Globus pallidus (tissue), 1 donor: Measurements from ENCODE around the gene RAP1GAP.

ENCODE experiments used
- DNase-seq: peaks from one replicate; pipeline ENCODE4 v3.0.0-alpha.2; 2015; ENCODE audit warnings: low spot score

The RAP1GAP gene

DNA sequence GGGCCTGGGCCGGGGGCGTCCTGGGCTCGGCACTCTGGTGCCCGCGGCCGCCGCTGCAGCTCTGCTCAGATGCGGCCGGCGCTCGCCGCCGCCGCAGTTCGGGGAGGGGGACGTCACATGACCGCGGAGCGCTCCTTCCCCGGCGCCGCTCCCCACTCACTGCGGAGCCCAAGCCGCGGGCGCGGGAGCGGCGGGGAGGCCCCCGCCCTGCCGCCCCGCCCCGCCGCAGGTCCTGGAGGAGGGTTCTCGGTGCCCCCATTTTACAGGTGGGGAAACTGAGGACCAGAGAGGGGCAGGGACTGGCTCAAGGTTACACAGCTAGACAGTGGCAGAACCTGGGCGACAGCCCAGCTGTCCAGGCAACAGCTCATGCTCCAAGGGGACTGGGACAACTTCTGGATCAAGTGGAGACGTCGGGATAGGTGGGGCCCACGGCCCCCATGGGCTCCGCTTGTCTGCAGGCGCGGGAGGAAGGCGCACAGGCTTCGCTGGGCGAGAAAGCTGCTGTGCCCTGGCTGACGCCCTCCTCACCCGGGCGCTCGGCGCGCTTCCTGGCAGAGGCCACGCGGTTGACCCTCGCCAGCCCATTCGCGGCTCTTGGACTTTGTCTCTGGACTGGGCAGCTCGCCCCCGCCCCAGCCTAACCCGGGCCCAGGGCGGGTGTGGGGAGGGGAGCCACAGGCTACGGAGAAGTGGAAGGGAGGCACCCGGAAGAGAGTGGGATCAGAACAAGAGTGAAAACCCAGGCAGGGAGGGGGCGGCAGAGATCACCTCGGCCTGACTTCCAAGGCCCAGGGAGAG lies at the start of gene RAP1GAP:
Gene RAP1GAP, minus strand, starts transcription at position 100 of the 801 bp plus-strand sequence. CDS start 49,325 bp downstream, outside the sequence.
- DNase-seq = no peak

DNA sequence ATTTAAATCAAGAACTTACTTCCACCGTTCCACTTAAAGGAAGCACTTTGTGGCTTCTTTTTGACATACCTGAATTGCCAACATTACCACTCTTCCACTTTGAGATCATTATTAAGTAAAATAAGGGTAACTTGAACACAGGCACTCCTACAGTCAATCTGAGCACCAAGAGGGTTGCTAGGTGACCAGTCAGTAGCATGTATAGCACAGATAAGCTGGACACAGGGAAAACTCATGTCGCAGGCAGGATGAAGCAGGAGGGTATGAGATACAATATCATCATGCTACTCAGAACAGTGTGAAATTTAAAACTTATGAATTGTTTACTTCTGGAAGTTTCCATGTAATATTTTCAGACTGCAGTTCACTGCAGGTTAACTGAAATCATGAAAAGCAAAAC lies 47.0 kb upstream of the RAP1GAP start:
- DNase-seq = no peak

DNA sequence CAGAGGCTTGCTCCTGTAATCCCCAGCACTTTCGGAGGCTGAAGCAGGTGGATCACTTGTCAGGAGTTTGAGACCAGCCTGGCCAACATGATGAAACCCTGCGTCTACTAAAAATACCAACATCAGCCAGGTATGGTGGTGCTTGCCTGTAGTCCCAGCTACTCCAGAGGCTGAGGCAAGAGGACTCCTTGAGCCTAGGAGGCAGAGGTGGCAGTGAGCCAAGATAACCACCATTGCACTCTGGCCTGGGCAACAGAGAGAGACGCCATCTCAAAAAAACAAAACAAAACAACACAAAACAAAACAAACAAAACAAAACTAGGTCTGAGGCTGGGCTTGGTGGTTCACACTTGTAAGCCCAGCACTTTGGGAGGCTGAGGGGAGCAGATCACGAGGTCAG lies 38.7 kb upstream of the RAP1GAP start:
- DNase-seq = no peak

DNA sequence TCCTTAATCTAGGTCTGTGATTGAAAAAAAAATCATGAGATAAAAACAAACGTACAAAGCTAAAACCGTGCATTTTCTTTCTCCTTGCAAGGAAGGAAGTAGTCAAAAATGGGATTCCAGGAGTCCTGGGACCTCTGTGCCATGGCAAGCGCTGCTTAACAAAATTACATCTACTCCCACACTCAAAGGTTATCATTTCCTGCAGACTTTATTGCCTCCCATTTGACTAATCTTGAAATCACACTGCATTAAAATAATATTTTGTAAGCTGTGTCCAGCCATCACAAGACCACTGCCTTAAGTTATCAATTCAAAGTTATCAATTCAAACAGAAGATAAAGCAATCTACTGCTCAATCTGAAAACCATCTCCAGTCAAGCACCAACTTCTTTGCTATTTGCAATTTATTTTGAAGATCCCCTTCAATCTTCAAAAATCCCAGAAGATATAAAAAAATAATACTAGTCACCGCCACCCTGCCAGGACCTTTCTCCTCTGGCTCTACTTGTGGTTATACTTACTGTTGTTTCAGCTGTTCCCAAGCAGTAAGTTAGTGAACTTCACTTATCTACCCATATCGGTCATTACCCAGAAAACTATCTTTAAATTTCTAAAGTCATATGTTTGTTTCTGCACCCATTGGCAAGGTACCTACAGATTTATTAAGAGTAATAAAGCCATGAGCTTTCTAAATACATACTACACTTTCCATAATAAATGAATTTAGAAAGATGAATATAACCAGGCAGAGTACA lies 38.1 kb upstream of the RAP1GAP start:
- DNase-seq = no peak

DNA sequence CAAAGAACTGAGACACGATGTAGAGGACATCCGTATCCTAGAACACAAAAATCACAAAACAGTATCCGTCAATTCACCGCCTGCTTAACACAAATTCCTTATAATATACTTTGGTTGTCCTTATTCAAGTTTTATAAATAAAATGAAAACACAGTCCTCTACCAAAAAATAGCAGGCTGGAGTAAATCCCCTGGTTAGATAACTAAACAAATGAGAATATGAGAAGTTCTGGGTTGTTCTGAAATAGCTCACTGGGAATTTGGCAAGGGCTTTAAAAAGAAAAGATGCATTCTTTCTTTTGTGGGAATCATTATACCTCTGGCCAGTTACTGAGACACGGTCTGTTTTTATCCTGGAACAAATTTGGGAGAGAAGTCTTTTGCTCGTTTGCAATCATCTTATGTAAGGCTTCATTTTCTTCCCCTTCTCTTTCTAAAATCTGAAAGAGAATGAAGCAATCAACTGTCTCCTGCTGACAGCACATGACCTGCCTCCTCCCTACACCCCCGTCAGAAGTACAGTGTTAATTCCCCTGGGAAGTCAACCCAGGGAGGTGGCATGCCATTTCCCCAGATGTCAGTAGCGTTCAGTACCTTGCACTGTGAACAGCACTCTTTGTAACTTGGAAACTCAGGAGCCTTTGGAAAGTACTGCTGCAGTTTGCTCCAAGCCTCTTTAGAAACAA lies 37.1 kb upstream of the RAP1GAP start:
- DNase-seq = peak; percentile 57

DNA sequence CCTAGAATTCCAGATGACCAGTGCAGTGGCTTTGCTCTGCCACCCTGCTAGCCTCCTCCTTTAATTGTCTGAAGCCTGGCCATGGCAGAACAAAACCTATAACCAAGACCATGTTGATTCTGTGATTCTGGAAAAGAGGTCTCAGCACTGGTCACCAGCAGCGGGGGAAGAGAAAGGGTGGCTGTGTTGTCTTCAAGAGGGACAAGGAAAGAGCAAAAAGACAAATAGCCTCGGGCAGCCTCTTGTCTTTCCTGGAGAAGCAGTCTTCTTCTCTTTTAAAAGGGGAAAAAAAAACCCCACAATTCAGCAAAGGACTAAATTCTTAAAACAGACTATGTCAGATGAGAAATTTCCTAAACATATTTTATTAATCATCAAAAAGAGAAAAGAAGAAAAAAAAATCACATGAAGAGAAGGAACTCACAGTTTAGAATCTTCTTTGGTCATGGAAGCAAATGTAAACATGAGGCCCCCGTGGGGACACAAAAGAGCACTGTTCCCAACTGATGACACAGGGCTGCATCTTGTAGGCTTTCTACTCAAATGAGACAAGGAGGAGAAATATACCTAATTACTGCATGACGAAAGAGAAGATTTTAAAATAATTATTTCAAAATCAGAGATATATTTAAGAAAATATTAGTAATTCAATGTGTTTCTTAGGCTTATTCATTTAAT lies 36.3 kb upstream of the RAP1GAP start:
- peak; percentile 90 for DNase-seq

DNA sequence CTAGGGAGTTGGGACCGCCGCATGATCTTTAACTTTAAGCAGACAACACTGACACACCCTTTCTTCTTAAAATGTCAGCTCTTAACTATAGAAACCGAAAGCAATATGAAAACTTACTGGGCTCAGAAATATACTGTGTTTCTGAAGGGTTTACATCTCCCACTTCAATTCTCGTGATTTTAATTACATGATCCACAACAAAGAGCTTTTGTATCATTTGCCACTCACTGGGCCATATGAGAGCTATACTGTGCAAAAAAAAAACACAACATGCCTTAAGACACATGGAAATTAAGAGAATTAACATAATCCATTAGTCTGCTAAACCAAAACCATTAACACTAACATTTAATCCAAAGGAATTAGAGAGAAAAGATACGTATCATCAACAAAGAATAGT lies 35.0 kb upstream of the RAP1GAP start:
- DNase-seq = peak; percentile 40

DNA sequence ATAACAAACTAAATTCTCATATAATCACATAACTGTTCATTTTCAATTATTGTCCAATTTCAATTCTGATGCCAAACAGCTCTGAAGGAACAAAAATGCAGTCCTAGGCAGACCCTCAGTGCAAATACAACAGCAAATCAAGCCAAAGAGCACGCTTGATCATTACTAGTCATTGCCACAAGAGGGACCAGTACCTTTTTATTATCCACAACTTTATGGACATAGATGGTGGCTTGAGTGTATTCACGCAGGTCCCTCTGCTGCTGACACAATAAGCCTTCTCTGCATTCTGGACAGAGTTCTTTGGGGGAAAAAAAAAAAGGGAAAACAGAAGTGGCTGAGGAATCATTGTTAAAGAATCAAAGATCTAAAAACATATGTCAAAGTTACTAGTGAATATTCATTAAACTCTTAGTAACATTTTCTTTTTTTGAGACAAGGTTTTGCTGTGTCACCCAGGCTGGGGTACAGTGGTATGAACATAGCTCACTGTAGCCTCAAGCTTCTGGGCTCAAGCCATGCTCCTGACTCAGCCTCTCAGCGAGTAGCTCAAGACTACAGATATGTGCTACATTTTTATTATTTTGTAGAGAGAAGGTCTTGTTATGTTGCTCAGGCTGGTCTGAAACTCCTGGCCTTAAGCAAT lies 34.3 kb upstream of the RAP1GAP start:
- peak; percentile 49 for DNase-seq

DNA sequence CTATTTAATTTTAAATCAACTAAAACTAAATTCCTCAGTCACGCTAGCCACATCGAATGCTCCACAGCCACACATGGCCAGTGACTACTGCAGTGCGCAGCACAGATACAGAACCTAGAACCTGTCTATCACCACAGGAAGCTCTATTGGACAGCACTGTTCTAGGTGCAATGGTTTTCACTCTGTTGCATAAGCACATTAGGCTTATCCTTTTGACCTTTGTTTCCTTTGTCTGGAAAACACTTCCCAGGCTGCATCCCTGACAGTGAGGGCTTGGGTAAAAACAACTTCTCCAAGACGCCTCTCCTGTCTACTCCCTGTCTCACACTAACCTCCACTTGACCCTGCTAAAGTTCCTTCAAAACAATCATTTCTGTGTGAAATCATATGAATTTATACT lies 33.6 kb upstream of the RAP1GAP start:
- DNase-seq = no peak

DNA sequence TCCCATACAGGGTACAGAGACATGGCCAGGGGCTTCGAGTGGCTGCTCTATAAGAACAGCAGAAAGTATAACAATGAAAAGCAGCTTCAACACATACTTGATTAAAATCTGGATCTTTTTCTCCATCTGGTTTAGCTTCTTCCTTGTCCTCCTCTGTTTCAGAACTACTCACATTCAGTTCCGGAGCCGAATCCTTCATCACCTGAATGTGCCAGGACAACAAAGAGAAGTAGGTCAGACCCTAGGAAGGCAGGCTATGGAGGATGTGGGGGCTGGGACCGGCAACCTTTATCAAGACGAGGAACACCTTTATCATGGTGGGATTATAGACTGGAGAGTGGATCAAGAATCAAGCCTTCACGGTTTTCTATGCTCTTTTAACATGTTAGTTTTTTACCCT lies 32.2 kb upstream of the RAP1GAP start:
- DNase-seq = no peak

DNA sequence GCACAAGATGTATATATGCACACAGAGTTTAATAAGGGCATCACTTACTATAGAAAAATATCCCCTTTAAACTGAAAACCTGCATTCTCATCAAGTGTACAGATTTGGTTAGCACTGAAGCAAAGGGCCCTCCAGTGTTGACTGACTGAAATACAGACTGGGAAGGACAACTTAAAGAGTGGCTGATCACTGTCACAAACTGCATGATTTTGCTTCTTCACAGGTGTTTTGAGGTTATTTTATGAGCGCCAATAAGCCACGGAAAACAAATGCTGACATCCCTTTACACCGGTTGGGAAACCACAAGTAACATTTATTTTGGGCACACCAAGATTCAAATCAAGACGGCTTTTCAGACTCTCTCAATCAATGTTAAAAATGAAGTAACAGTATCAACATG lies 30.9 kb upstream of the RAP1GAP start:
- DNase-seq = no peak

DNA sequence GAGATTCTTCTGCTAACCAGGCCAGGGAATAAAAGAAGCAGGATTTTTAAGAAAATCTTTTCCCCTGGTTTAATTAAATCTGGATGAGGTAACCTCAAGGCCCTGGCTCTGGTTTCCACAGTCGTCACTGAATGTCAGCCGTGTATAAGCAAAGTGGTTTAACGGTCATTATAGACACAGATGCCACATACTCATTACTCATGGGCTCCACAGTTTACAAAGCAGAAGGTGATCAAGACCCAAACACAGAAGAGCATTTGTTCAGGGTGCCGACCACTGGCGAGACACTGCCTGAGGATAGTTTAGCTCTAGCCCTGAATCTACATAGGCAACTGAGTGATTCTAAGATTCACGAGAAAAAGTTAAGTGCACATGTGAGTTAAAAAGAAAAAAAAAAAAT lies 27.8 kb upstream of the RAP1GAP start:
- DNase-seq = no peak

DNA sequence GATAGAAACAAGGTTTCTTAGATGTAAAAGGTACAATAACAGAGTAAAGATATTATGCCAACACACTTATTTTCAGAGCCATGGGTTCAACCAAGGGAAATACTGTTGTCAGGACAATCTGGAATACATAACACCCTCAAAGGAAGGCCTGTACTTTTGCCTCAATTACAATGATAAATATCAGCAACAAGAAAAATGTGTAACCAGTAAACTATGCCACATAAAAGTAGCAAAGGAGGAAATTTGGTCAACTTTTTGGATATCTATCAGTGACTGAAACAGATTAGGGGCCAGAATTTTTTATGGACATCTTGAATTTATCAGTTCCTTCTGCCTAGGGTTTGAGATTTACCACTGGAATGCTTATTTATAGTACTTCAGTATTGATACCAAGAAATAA lies 24.6 kb upstream of the RAP1GAP start:
- DNase-seq = no peak

DNA sequence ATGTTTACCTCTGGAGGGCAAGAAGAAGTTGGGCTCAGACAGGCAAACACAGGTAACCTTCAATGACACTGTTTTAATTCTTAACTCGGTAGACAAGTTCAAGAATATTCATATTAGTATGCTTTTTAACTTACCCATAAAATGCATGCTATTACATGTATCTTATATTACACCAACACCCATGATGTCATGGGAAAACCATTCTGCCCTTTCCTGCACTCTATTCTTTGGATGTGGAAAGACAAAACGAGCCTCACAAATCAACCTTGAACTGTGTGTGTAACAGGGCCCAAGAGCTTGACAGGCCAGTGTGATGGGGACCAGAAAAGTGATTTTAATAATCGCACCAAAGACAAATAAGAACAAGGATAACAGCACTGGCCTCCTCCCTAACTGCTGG lies 22.6 kb upstream of the RAP1GAP start:
- DNase-seq = no peak

DNA sequence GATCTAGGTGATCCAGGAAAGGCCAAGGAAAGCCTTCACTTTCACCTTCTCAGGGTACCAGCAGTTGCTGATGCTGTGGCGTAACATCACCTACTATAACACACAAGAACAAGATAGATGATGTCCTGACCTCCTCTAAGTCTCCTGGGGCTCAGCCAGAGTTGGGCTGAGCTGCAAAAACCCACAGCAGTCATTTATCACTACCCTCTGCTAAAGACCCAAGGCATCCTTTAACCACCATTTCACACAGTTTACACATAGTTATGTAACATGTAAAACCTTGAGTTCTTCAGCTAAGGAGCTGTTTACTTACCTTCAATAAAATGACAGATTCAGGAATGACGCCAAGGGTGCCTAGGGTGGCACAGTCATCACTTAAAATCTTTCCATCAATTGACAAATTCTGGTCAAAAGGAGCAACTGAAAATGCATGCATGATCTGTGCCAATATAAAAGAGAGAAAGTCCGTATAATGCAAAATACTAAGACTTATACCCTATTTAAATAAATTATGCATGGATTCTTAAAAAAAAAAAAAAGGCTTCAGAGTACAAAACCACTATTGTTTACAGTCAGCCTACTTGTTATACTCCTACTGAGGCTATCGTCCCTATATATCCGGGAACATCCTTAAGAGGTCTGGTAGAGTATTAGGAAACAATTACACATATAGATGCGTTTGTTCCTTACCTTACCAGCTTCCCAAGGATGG lies 20.7 kb upstream of the RAP1GAP start:
- no peak for DNase-seq

DNA sequence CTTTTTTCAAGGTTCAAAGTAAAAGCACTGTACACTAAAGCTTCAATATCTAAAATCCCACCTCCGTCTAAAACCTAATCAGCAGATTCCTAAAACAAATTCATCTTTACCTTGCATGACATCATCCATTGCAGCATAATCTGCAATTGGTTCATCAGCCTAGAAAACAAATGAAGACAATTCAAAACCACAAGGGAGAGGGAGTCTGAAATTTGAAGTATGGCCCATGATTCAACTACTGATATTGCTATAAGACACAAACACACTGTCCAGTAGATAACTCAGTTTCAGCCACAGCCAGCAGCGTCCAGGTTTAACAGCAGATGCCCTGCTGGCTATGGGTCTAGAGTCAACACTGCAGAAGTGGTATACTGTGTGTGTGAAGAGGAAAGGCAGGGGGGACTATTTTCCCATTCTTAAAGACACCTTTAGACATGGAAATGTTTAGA lies 17.9 kb upstream of the RAP1GAP start:
- no peak for DNase-seq

DNA sequence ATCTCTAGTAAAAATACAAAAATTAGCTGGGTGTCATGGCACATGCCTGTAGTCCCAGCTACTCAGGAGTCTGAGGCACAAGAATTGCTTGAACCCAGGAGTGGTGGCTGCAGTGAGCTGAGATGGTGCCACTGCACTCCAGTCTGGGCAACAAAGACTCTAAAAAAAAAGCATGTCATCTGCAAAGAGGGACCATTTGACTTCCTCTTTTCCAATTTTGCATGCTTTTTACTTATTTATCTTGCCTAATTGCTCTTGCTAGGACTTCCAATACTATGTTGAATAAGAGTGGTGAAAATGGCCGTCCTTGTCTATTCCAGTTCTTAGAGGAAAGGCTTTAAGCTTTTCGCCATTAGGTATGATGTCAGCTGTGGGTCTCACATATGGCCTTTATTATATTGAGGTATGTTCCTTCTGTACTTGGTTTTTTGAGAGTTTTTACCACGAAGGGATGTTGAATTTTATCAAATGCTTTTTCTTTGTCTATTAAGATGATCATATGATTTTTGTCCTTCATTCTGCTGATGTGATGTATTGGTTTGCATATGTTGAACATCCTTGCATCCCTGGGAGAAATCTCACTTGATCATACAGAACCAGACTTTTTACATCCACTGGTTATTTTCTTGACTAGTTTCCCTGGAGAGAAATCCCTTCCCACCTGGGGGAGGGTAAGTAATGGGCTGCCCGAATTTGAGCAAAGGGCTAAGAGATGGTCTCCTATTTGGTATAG lies 17.0 kb upstream of the RAP1GAP start:
- no peak for DNase-seq

DNA sequence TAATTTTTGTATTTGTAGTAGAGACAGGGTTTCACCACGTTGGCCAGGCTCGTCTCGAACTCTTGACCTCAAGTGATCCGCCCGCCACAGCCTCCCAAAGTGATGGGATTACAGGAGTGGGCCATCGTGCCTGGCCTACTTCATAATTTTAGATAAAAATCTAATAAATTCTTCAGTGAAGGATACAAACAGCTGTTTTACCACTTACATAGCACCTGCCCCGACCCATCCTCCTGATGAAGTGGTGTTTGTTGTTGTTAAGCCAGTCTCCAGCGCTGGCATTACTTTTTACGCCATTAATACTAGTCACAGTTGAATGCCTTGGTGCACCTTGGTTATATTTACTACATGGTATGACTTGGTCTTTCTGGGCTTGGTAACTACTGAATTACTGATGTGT lies 12.3 kb upstream of the RAP1GAP start:
- no peak for DNase-seq

DNA sequence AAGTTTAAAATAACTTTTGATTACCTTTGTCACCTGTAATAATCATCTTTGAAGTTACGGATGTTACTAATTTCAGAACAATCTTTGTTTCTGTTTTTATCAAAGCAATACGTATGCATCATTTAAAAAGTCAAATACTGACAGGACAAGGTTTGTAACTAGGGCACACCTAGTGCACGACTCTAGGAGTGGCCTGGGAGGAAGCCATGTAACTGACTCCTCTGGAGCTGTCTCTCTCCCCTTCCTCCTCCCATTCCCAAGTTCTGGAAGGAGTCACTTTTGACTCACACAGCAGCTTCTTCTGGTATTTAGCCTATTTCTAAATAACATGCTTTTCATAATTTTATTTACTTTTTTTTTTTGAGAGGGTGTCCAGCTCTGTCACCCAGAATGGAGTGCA lies 11.8 kb upstream of the RAP1GAP start:
- DNase-seq = no peak

DNA sequence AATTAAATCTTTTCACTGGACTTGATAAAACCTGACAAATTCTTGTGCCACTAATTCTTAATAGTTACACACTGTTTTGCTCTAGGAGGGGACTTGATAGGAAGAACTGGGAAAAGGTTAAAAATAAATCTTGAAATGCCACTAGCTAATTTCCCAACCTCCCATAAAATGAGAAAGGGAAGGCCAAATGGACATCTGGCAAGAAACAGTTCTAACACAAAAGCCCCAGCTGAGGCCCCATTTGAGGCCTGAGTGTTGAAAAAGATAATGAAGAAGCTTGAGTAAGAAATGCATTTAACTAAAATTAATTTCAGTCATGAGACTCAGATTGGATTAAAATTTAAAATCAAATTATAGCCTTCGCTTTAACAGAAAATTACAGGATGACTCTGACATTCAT lies 11.2 kb upstream of the RAP1GAP start:
- DNase-seq = no peak
